IMR-90 (cell line): Measurements from ENCODE around the gene PCSK5.

Experiments used
- BHLHE40 ChIP-seq: fragments of 150-350 bp; IDR thresholded peaks from 2 replicates; pipeline ENCODE4 v1.6.1; 2016; ENCODE audit warnings: mild to moderate bottlenecking, low read depth, low read length
- CEBPB ChIP-seq: IDR thresholded peaks from 2 replicates; pipeline ENCODE4 v1.6.1; 2012; ENCODE audit warnings: low read depth, low read length, improper control_type of control experiment
- CHD1 ChIP-seq: IDR thresholded peaks from 2 replicates; pipeline ENCODE4 v1.6.1; 2012; ENCODE audit warnings: low read depth, low read length, improper control_type of control experiment
- ELK1 ChIP-seq: fragments of 150-350 bp; IDR thresholded peaks from 2 replicates; pipeline ENCODE4 v1.6.1; 2016; ENCODE audit warnings: low read depth, mild to moderate bottlenecking, low read length, moderate library complexity, borderline replicate concordance
- FOS ChIP-seq: fragments of 150-350 bp; IDR thresholded peaks from 2 replicates; pipeline ENCODE4 v1.6.1; 2016; ENCODE audit warnings: low read depth, low read length
- MXI1 ChIP-seq: IDR thresholded peaks from 2 replicates; pipeline ENCODE4 v1.6.1; 2012; ENCODE audit warnings: low read depth, mild to moderate bottlenecking, low read length, moderate library complexity, borderline replicate concordance
- POLR2A ChIP-seq: IDR thresholded peaks from 2 replicates; pipeline ENCODE4 v1.6.1; 2012; ENCODE audit warnings: mild to moderate bottlenecking, low read depth, low read length
- RCOR1 ChIP-seq: IDR thresholded peaks from 2 replicates; pipeline ENCODE4 v1.6.1; 2012; ENCODE audit warnings: mild to moderate bottlenecking, low read length, improper control_type of control experiment; ENCODE audit not compliant: insufficient replicate concordance
- RFX5 ChIP-seq: IDR thresholded peaks from 2 replicates; pipeline ENCODE4 v1.8.0; 2012; ENCODE audit warnings: low read depth, mild to moderate bottlenecking, low read length, moderate library complexity
- SMC3 ChIP-seq: fragments of 150-350 bp; IDR thresholded peaks from 2 replicates; pipeline ENCODE4 v1.6.1; 2016; ENCODE audit warnings: low read depth, mild to moderate bottlenecking, antibody characterized with exemption, low read length, moderate library complexity
- USF2 ChIP-seq: fragments of 150-350 bp; IDR thresholded peaks from 2 replicates; pipeline ENCODE4 v1.6.1; 2017; ENCODE audit warnings: mild to moderate bottlenecking, antibody characterized with exemption, low read length, low read depth
- TF ChIP-seq, protein P1 (sequence below): conservative IDR thresholded peaks from 2 replicates; pipeline ENCODE4 v1.5.1; 2012; ENCODE audit warnings: mild to moderate bottlenecking, low read depth, low read length, improper control_type of control experiment

DNA sequence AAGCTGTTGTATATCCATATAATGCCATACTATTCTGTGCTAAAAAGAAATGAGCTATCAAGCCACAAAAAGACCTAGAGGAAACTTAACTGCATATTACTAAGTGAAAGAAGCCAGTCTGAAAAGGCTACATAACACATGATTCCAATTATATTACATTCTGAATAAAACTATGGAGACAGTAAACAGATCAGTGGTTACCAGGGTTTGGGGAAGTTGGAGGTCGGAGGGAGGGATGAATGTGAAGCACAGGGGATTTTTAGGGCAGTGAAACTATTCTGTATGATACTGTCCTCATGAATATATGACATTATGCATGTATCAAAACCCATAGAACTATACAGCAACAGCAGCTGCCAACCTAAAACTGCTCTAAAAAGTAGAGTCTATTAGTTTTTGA, 509.4 kb downstream of the PCSK5 start:
- TF ChIP-seq POLR2A (no peak), CEBPB (no peak), USF2 (no peak), RCOR1 (no peak), FOS (no peak), SMC3 (no peak), RFX5 (no peak), ELK1 (no peak), MXI1 (no peak), CHD1 (no peak), BHLHE40 (no peak)
- TF ChIP-seq, protein P1, sequence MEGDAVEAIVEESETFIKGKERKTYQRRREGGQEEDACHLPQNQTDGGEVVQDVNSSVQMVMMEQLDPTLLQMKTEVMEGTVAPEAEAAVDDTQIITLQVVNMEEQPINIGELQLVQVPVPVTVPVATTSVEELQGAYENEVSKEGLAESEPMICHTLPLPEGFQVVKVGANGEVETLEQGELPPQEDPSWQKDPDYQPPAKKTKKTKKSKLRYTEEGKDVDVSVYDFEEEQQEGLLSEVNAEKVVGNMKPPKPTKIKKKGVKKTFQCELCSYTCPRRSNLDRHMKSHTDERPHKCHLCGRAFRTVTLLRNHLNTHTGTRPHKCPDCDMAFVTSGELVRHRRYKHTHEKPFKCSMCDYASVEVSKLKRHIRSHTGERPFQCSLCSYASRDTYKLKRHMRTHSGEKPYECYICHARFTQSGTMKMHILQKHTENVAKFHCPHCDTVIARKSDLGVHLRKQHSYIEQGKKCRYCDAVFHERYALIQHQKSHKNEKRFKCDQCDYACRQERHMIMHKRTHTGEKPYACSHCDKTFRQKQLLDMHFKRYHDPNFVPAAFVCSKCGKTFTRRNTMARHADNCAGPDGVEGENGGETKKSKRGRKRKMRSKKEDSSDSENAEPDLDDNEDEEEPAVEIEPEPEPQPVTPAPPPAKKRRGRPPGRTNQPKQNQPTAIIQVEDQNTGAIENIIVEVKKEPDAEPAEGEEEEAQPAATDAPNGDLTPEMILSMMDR = no peak
